Breast epithelium (tissue), 4 donors: ENCODE measurements around the gene SPR. TPM values are rescaled to one million over a fixed set of nuclear protein-coding genes. Genes with fewer than 3 reads are reported as not detected.
A peak's percentile ranks its signal among the peaks of the same experiment; 100 is the strongest.

ENCODE experiments used
- DNase-seq, 2 donors: peaks; one replicate each; pipeline ENCODE4 v3.0.0-alpha.2; 2019; ENCODE audit warnings: low spot score in 2 of 2
- H3K27ac ChIP-seq, 2 donors: fragments of 200-600 bp; sonication (generic) in 1 of 2; one replicate each; pipeline ENCODE4 v1.5.1; 2016 to 2019; ENCODE audit warnings: mild to moderate bottlenecking in 1 of 2
- H3K27me3 ChIP-seq, 2 donors: fragments of 200-600 bp; sonication (generic) in 1 of 2; one replicate each; pipeline versions ENCODE4 v1.5.1 to v1.6.0; 2017 to 2019; ENCODE audit warnings: control low read depth in 1 of 2, mild to moderate bottlenecking in 1 of 2
- H3K36me3 ChIP-seq: fragments of 200-600 bp; one replicate; pipeline ENCODE4 v1.5.1; 2019
- H3K4me1 ChIP-seq, 2 donors: fragments of 200-600 bp; sonication (generic); one replicate each; pipeline ENCODE4 v1.5.1; 2016 to 2019; ENCODE audit warnings: control low read depth in 1 of 2
- H3K4me3 ChIP-seq, 3 donors: fragments of 200-600 bp; sonication (generic); 1 replicate in 2 of 3; 2 replicates in 1 of 3; pipeline ENCODE4 v1.5.1; 2016 to 2019; ENCODE audit warnings: mild to moderate bottlenecking in 3 of 3, moderate library complexity in 2 of 3
- H3K9me3 ChIP-seq, 2 donors: fragments of 200-600 bp; sonication (generic) in 1 of 2; one replicate each; pipeline ENCODE4 v1.5.1; 2016 to 2019; ENCODE audit warnings: control low read depth in 1 of 2
- CTCF ChIP-seq, 3 donors: fragments of 450-650 bp; IDR thresholded peaks; one replicate each; pipeline ENCODE4 v1.5.1; 2016 to 2017; ENCODE audit warnings: antibody characterized with exemption in 3 of 3, mild to moderate bottlenecking in 3 of 3, moderate library complexity in 3 of 3
- POLR2A ChIP-seq: fragments of 450-650 bp; IDR thresholded peaks from one replicate; pipeline ENCODE4 v1.6.1; 2016; ENCODE audit warnings: antibody characterized with exemption, mild to moderate bottlenecking, moderate library complexity
- POLR2AphosphoS5 ChIP-seq, 3 donors: sonication (generic); formaldehyde crosslinking; IDR thresholded peaks; one replicate each; pipeline ENCODE4 v1.6.1; 2017; ENCODE audit warnings: antibody characterized with exemption in 3 of 3
- intact Hi-C: fragments of 100-400 bp; cut with DNase I; formaldehyde crosslinking; loops from one replicate; pipeline ENCODE4 v1.15.1; 2023; ENCODE audit warnings: low total_unique reads
- total RNA-seq, 3 donors: library from RNA; depleted of rRNA; stranded (reverse); fragments of >200 nt; gene quantifications; one replicate each; pipeline ENCODE4 v1.1.0, GENCODE V29; 2016

The SPR gene
- total RNA-seq, 3 donors from 2014 or later: 36.3 to 53.4 (median 46.2) TPM

DNA sequence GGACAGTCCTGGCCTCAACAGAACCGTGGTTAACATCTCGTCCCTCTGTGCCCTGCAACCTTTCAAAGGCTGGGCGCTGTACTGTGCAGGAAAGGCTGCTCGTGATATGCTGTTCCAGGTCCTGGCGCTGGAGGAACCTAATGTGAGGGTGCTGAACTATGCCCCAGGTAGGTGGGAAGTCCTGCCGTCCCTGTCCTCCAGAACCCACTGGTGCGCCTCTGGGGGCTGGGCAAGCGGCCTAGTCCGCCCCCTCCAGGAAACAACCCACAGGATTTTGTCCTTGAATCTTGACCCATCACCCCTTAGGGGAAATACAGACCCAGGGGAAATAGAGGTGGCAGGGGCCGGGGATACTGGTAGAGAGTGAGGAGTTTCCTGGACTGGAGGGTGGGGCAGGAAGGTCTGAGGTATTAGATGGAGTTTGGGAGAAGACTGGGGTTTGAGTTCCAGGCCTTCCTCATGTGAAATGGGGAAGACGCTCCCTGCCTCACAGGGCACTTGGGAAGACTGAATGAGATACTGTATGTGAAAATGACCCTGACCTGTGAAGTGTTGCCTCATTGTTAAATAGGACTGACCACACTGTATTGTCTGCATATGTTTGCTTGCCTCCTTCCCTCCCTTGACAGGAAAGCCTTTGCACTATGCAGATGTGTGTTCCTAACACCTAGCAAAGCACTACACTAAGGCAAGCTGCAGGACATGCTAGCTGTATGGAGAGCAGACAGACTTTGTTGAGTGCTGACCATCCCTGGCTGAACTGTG lies 1.4 kb downstream of the SPR start:
- DNase-seq: no peak
- no peak for TF ChIP-seq POLR2A
- TF ChIP-seq POLR2AphosphoS5 (IDR thresholded peaks at IDR 0.05): no peak
- no peak for TF ChIP-seq CTCF (IDR thresholded peaks at IDR 0.05)
- H3K27ac ChIP-seq: no peak overlapping the region
- H3K9me3 ChIP-seq: no peaks in the 10 kb centered on the region
- H3K36me3 ChIP-seq: no peaks in the 10 kb centered on the region
- H3K27me3 ChIP-seq: no peaks in the 10 kb centered on the region
- intact Hi-C loops: no loop called here
- H3K4me1 ChIP-seq: peaks cover 0 to 8% of the 10 kb centered on the region in 2 donors
- H3K4me3 ChIP-seq: peak overlapping the region in 2 of 3 donors; percentile 79 to 84

GRCh38 chr2:72889991-72890390 lies 2.8 kb downstream of the SPR start:
- H3K4me3 ChIP-seq: no peak overlapping the region
- H3K36me3 ChIP-seq: no peaks in the 10 kb centered on the region
- H3K27ac ChIP-seq: no peak overlapping the region
- DNase-seq: no peak
- TF ChIP-seq CTCF (IDR thresholded peaks at IDR 0.05): no peak
- TF ChIP-seq POLR2AphosphoS5 (IDR thresholded peaks at IDR 0.05): no peak
- no peak for TF ChIP-seq POLR2A
- peaks cover 0 to 7% of the 10 kb centered on the region in 2 donors for H3K27me3 ChIP-seq
- intact Hi-C loops: loop anchor here (10.0 kb wide), 1 partner anchor 285 kb away; no protein-coding TSS in a partner anchor
- no peaks in the 10 kb centered on the region for H3K9me3 ChIP-seq
- H3K4me1 ChIP-seq: peaks cover 0 to 8% of the 10 kb centered on the region in 2 donors

DNA sequence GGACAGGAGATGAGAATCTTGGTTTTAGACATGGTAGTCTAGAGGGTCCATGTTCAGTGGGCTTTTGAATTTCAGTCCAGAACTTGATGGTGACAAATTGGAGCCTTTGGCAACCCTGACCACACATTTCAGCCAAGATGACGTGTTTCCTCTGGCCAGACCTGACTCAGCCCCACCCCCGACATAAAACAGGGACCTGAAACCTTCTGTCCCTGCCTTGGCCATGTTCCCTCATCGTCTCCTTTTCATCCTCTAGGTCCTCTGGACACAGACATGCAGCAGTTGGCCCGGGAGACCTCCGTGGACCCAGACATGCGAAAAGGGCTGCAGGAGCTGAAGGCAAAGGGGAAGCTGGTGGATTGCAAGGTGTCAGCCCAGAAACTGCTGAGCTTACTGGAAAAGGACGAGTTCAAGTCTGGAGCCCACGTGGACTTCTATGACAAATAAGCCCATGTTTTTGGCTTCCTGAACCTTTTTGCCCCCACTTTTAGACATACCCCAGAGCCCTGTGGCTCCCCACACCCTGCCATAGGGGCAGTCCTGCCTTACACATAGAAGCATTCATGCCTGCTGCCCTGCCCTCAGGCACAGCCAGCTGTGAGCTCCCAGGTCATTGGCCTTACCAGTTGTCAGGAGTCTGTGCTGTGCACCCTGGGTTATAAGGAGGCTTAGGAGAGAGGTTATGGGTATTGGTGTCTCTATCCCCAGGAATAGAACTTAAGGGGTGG lies 4.0 kb downstream of the SPR start:
- intact Hi-C loops: loop anchor here (10.0 kb wide), 1 partner anchor 284 kb away; no protein-coding TSS in a partner anchor
- Histone ChIP-seq H3K4me3 (no peak overlapping the region), H3K9me3 (no peaks in the 10 kb centered on the region), H3K27me3 (peaks cover 0 to 17% of the 10 kb centered on the region in 2 donors), H3K4me1 (peaks cover 0 to 8% of the 10 kb centered on the region in 2 donors), H3K27ac (no peak overlapping the region), H3K36me3 (no peaks in the 10 kb centered on the region)
- DNase-seq: no peak
- TF ChIP-seq CTCF (IDR thresholded peaks at IDR 0.05): no peak
- TF ChIP-seq POLR2AphosphoS5 (IDR thresholded peaks at IDR 0.05): no peak
- no peak for TF ChIP-seq POLR2A

GRCh38 chr2:72892506-72893173 lies 5.4 kb downstream of the SPR start:
- H3K27me3 ChIP-seq: peaks cover 0 to 17% of the 10 kb centered on the region in 2 donors
- no peak overlapping the region for H3K4me3 ChIP-seq
- peaks cover 0 to 8% of the 10 kb centered on the region in 2 donors for H3K4me1 ChIP-seq
- intact Hi-C loops: loop anchor here (10.0 kb wide), 1 partner anchor 282 kb away; no protein-coding TSS in a partner anchor
- no peaks in the 10 kb centered on the region for H3K36me3 ChIP-seq
- no peaks in the 10 kb centered on the region for H3K9me3 ChIP-seq
- no peak for DNase-seq
- H3K27ac ChIP-seq: no peak overlapping the region
- TF ChIP-seq POLR2A: no peak
- TF ChIP-seq POLR2AphosphoS5 (IDR thresholded peaks at IDR 0.05): no peak
- peak in 2 of 3 donors; percentile 39 to 49 for TF ChIP-seq CTCF (IDR thresholded peaks at IDR 0.05)
